T-cell (primary cell): ENCODE data around the gene BEST3. TPM values are rescaled to one million over a fixed set of nuclear protein-coding genes. Genes with fewer than 3 reads are reported as not detected.

Experiments used
- ATAC-seq, 4 experiments: fragments of 200-7000 bp in 3 of 4; fragments of 150-1000 bp in 1 of 4; cut with Tn5 transposase; replicated peaks in 1 of 4; 1 replicate in 3 of 4; 2 replicates in 1 of 4; pipeline ENCODE4 v1.10.0; 2021; ENCODE audit warnings: moderate library complexity in 3 of 4, mild to moderate bottlenecking in 2 of 4, moderate number of reproducible peaks in 1 of 4
- CTCF ChIA-PET, 2 donors: fragments of 300-600 bp; sonication (Branson Sonifier 250); formaldehyde crosslinking; loops; one replicate each; lab custom pipeline; 2022; ENCODE audit warnings: antibody characterized with exemption in 2 of 2; lab: Charles Lee
- POLR2A ChIA-PET, 2 donors: fragments of 300-600 bp; sonication (Branson Sonifier 250); formaldehyde crosslinking; loops; one replicate each; lab custom pipeline; 2022; ENCODE audit warnings: antibody characterized with exemption in 2 of 2; lab: Charles Lee
- DNase-seq, 35 experiments: peaks; one replicate each; pipeline versions ENCODE4 v3.0.0 to v3.0.0-alpha.2; 2013 to 2023
- H3K27ac ChIP-seq: one replicate; pipeline ENCODE4 v1.5.1; 2013; ENCODE audit warnings: low read length
- H3K27me3 ChIP-seq, 2 experiments: replicated peaks in 1 of 2; 1 replicate in 1 of 2; 2 replicates in 1 of 2; pipeline versions ENCODE4 v1.6.1 to v1.7.0; 2013; ENCODE audit warnings: low read length in 1 of 2, mixed read lengths in 1 of 2; ENCODE audit not compliant: control insufficient read depth in 2 of 2, insufficient read depth in 2 of 2; ENCODE audit errors: extremely low read depth in 1 of 2
- H3K36me3 ChIP-seq, 2 donors: 1 replicate in 1 of 2; 2 replicates in 1 of 2; pipeline versions ENCODE4 v1.6.1 to v1.7.0; 2013; ENCODE audit warnings: low read length in 1 of 2; ENCODE audit not compliant: control insufficient read depth in 2 of 2, insufficient read depth in 1 of 2; ENCODE audit errors: extremely low read depth in 1 of 2
- H3K4me1 ChIP-seq, 2 experiments: 1 replicate in 1 of 2; 2 replicates in 1 of 2; pipeline versions ENCODE4 v1.6.1 to v1.7.0; 2013; ENCODE audit warnings: low read length in 2 of 2, mixed read lengths in 1 of 2; ENCODE audit not compliant: insufficient read depth in 2 of 2, control insufficient read depth in 1 of 2; ENCODE audit errors: extremely low read depth in 1 of 2
- H3K4me3 ChIP-seq, 2 donors: 1 replicate in 1 of 2; 2 replicates in 1 of 2; pipeline versions ENCODE4 v1.5.1 to v1.7.0; 2013; ENCODE audit warnings: mild to moderate bottlenecking in 2 of 2, low read length in 1 of 2, moderate library complexity in 1 of 2; ENCODE audit not compliant: control insufficient read depth in 1 of 2; ENCODE audit errors: extremely low read depth in 1 of 2
- H3K9me3 ChIP-seq: 2 replicates; pipeline ENCODE4 v1.7.0; 2013
- H3K27ac Mint-ChIP-seq, 2 donors: one replicate each; pipeline ENCODE4 v1.8.0; 2020 to 2021; ENCODE audit warnings: mild to moderate bottlenecking in 2 of 2, mixed read lengths in 2 of 2
- H3K27me3 Mint-ChIP-seq, 2 donors: one replicate each; pipeline ENCODE4 v1.8.0; 2021 to 2022; ENCODE audit warnings: mixed read lengths in 2 of 2
- H3K36me3 Mint-ChIP-seq: one replicate; pipeline ENCODE4 v1.8.0; 2021; ENCODE audit warnings: mixed read lengths
- H3K4me1 Mint-ChIP-seq, 3 donors: one replicate each; pipeline ENCODE4 v1.8.0; 2020 to 2022; ENCODE audit warnings: mixed read lengths in 3 of 3, mild to moderate bottlenecking in 1 of 3
- H3K4me3 Mint-ChIP-seq, 3 donors: one replicate each; pipeline ENCODE4 v1.8.0; 2020 to 2022; ENCODE audit warnings: mild to moderate bottlenecking in 3 of 3, mixed read lengths in 3 of 3, moderate library complexity in 3 of 3
- H3K9me3 Mint-ChIP-seq, 3 donors: one replicate each; pipeline ENCODE4 v1.8.0; 2020 to 2022; ENCODE audit warnings: mixed read lengths in 3 of 3
- WGBS: methylation state at CpG from one replicate; pipeline ENCODE4 v1.1.5; 2013; ENCODE audit warnings: missing lambda C conversion rate; ENCODE audit not compliant: insufficient coverage; 5-methylcytosine and 5-hydroxymethylcytosine counted together
- total RNA-seq, 35 experiments: library from RNA in 6 of 35; stranded (reverse) in 6 of 35; fragments of 120-200 nt in 1 of 35; gene quantifications; one replicate each; pipeline versions ENCODE4 v1.2.1 to v1.2.4 and lab custom pipeline; 2013 to 2026

The BEST3 gene
- total RNA-seq, 5 donors from 2014 or later (not counting 1 experiment from before 2014, with no cell fraction given), result not detected

DNA sequence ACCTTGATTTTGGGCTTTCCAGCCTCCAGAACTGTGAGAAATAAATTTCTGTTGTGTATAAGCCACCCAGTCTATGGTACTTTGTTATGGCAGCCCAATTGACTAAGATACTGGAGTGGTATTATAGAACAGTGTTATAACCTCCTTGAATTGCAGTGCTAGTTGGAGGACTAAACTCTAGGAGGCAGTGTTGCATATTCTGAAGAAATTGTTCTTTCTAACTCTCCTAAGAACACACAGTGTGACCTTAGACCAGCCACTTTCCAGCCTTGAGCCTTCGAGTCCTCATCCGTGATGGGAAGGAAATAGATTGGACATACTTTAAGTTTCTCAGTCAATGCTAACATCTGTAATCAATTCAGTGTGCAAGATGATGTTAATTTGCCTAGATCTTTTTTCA is 66.0 kb downstream of the BEST3 start:
- H3K9me3 Mint-ChIP-seq, result no peaks in the 10 kb centered on the region

GRCh38 chr12:69630191-69630590 is 68.9 kb downstream of the BEST3 start:
- Mint-ChIP-seq H3K4me1 (peaks cover 0 to 4% (median 0%) of the 10 kb centered on the region in 3 donors), H3K27me3 (peaks cover 0 to 5% of the 10 kb centered on the region in 2 donors), H3K9me3 (no peaks in the 10 kb centered on the region), H3K4me3 (no peak overlapping the region), H3K36me3 (no peaks in the 10 kb centered on the region), H3K27ac (no peak overlapping the region)
- Histone ChIP-seq H3K36me3 (no peaks in the 10 kb centered on the region), H3K4me1 (no peaks in the 10 kb centered on the region), H3K9me3 (no peaks in the 10 kb centered on the region), H3K27me3 (peaks cover 0 to 14% of the 10 kb centered on the region in 2 experiments), H3K4me3 (no peak overlapping the region), H3K27ac (no peak overlapping the region)
- ATAC-seq (no peak), DNase-seq (no peak)
- POLR2A ChIA-PET, result no interaction called here
- 69% methylated on average over 4 of the region's 6 CpGs for WGBS
- CTCF ChIA-PET, result interaction anchor here in 1 of 2 donors (1.6 kb wide), 1 partner anchor 10 kb away, joined by 11 read pairs; no protein-coding TSS in a partner anchor

More for the DNA sequence above, 66.0 kb downstream of the BEST3 start:
- Mint-ChIP-seq H3K36me3 (no peaks in the 10 kb centered on the region), H3K4me1 (peaks cover 0 to 4% (median 0%) of the 10 kb centered on the region in 3 donors), H3K4me3 (no peak overlapping the region), H3K27ac (no peak overlapping the region), H3K27me3 (no peaks in the 10 kb centered on the region)
- no peaks in the 10 kb centered on the region for H3K4me1 ChIP-seq
- no CpG with 5 or more reads among the region's 2 CpGs for WGBS
- DNase-seq (no peak), ATAC-seq (no peak)
- H3K9me3 ChIP-seq, result no peaks in the 10 kb centered on the region
- no peaks in the 10 kb centered on the region for H3K36me3 ChIP-seq
- H3K27ac ChIP-seq, result no peak overlapping the region
- H3K4me3 ChIP-seq, result no peak overlapping the region
- peaks cover 0 to 3% of the 10 kb centered on the region in 2 experiments for H3K27me3 ChIP-seq
- POLR2A ChIA-PET, result no interaction called here
- CTCF ChIA-PET, result no interaction called here

GRCh38 chr12:69627501-69627900 is 71.6 kb downstream of the BEST3 start:
- ATAC-seq, result no peak
- H3K27ac Mint-ChIP-seq, result no peak overlapping the region
- POLR2A ChIA-PET, result no interaction called here

DNA sequence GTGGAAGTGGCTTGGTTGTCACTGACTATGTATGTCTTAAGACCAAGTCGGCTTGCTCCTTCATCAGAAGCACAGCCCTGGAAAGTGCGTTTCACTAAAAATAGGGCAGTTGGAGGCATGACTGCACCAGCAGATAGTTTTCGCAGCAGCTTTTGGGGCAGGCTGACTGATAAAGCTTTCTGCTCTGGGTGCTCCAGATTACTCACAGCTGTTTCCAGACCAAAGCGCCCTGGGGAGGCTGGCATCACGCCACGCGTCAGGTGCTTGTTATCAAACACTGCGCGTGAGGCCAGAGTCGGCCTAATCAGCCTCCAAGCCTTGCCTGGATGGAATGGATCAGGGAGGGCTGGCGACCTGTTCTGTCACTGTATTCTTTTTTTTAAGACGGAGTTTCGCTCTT is 75.1 kb downstream of the BEST3 start:
- Histone ChIP-seq H3K4me3 (no peak overlapping the region), H3K27me3 (peaks cover 0 to 14% of the 10 kb centered on the region in 2 experiments), H3K4me1 (no peaks in the 10 kb centered on the region), H3K9me3 (no peaks in the 10 kb centered on the region), H3K36me3 (no peaks in the 10 kb centered on the region), H3K27ac (no peak overlapping the region)
- H3K9me3 Mint-ChIP-seq, result no peaks in the 10 kb centered on the region
- H3K4me1 Mint-ChIP-seq, result no peaks in the 10 kb centered on the region
- peaks cover 10 to 12% of the 10 kb centered on the region in 2 donors for H3K27me3 Mint-ChIP-seq
- H3K36me3 Mint-ChIP-seq, result no peaks in the 10 kb centered on the region
- no peak for ATAC-seq
- H3K4me3 Mint-ChIP-seq, result no peak overlapping the region
- WGBS, result 94% methylated on average over 10 of the region's 13 CpGs
- no peak overlapping the region for H3K27ac Mint-ChIP-seq
- CTCF ChIA-PET, result no interaction called here
- DNase-seq, result no peak
- POLR2A ChIA-PET, result no interaction called here

More at GRCh38 chr12:69627501-69627900, 71.6 kb downstream of the BEST3 start:
- DNase-seq, result no peak
- peaks cover 3 to 5% of the 10 kb centered on the region in 2 donors for H3K27me3 Mint-ChIP-seq
- WGBS, result no CpG with 5 or more reads among the region's 8 CpGs
- no peak overlapping the region for H3K27ac ChIP-seq
- H3K27me3 ChIP-seq, result peaks cover 0 to 14% of the 10 kb centered on the region in 2 experiments
- CTCF ChIA-PET, result no interaction called here
- no peak overlapping the region for H3K4me3 ChIP-seq
- H3K36me3 ChIP-seq, result no peaks in the 10 kb centered on the region
- no peaks in the 10 kb centered on the region for H3K9me3 Mint-ChIP-seq
- H3K9me3 ChIP-seq, result no peaks in the 10 kb centered on the region
- H3K36me3 Mint-ChIP-seq, result no peaks in the 10 kb centered on the region
- H3K4me1 ChIP-seq, result no peaks in the 10 kb centered on the region
- peaks cover 0 to 4% (median 0%) of the 10 kb centered on the region in 3 donors for H3K4me1 Mint-ChIP-seq
- H3K4me3 Mint-ChIP-seq, result no peak overlapping the region

DNA sequence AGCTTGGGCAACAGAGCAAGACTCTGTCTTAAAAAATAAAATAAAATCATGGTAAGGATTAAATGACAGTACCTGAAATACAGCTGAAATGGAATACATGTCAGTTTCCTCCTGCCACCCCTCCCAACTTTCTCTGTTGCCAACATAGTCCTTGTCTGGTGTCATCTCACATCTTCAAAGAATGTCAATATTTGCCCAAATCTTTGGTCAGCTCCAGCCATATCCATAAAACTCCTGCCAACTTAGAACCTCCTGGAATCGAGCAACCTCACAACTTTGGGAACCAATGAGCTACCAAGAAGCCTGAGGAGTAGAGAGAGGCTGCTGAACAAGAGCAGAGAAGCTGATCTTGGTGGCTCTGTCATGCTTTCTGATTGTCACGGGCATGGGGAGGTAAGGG is 77.6 kb downstream of the BEST3 start:
- WGBS, result 90% methylated on average over 1 of the region's 2 CpGs
- Mint-ChIP-seq H3K4me1 (no peaks in the 10 kb centered on the region), H3K36me3 (no peaks in the 10 kb centered on the region), H3K27me3 (peaks cover 15 to 16% of the 10 kb centered on the region in 2 donors), H3K4me3 (no peak overlapping the region), H3K27ac (no peak overlapping the region), H3K9me3 (no peaks in the 10 kb centered on the region)
- H3K4me3 ChIP-seq, result no peak overlapping the region
- H3K4me1 ChIP-seq, result no peaks in the 10 kb centered on the region
- H3K27ac ChIP-seq, result no peak overlapping the region
- ChIA-PET POLR2A (no interaction called here), CTCF (no interaction called here)
- H3K9me3 ChIP-seq, result no peaks in the 10 kb centered on the region
- no peak for DNase-seq
- no peaks in the 10 kb centered on the region for H3K36me3 ChIP-seq
- ATAC-seq, result no peak
- H3K27me3 ChIP-seq, result peaks cover 0 to 9% of the 10 kb centered on the region in 2 experiments

DNA sequence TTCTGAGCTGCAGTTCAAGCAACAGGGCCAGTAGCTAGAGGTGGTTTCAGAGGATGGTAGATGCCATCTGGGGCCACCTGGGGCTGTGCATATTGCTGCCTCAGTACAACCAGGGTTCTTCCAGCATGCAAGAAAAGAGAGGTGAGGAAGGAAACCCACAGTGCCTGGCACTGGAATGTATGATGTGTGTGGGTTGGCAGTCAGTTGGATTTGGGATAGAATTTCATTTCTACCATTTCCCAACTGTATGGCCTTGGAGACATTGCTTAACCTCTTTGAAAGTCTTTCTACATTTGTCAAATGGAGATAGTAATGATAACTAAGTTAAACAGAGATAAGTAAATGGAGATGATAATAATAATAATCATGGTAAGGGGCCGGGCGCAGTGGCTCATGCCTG is 78.2 kb downstream of the BEST3 start:
- ChIA-PET POLR2A (no interaction called here), CTCF (interaction anchor here in 1 of 2 donors (0.6 kb wide), 1 partner anchor 479 kb away, joined by 3 read pairs; no protein-coding TSS in a partner anchor)
- 92% methylated on average over 2 of the region's 2 CpGs for WGBS
- no peaks in the 10 kb centered on the region for H3K4me1 ChIP-seq
- H3K9me3 ChIP-seq, result no peaks in the 10 kb centered on the region
- peaks cover 0 to 10% of the 10 kb centered on the region in 2 experiments for H3K27me3 ChIP-seq
- no peak overlapping the region for H3K4me3 ChIP-seq
- H3K36me3 ChIP-seq, result no peaks in the 10 kb centered on the region
- Mint-ChIP-seq H3K27me3 (peaks cover 11 to 19% of the 10 kb centered on the region in 2 donors), H3K4me3 (no peak overlapping the region), H3K9me3 (no peaks in the 10 kb centered on the region), H3K36me3 (no peaks in the 10 kb centered on the region), H3K27ac (no peak overlapping the region), H3K4me1 (no peaks in the 10 kb centered on the region)
- no peak overlapping the region for H3K27ac ChIP-seq
- no peak for ATAC-seq
- no peak for DNase-seq
